Common myeloid progenitor, CD34-positive (primary cell): ENCODE measurements around the gene ZBTB7C.

Experiments
- CTCF ChIA-PET: fragments of 350-600 bp; sonication (Branson Sonifier 250); formaldehyde crosslinking; loops from one replicate; lab custom pipeline; 2021; ENCODE audit warnings: antibody characterized with exemption; lab: Charles Lee
- POLR2A ChIA-PET: fragments of 350-600 bp; sonication (Branson Sonifier 250); formaldehyde crosslinking; loops from one replicate; lab custom pipeline; 2021; ENCODE audit warnings: antibody characterized with exemption; lab: Charles Lee
- DNase-seq, 3 donors: peaks; one replicate each; pipeline versions ENCODE4 v3.0.0 to v3.0.0-alpha.2; 2013
- H3K27ac ChIP-seq, 2 experiments: 1 replicate in 1 of 2; 2 replicates in 1 of 2; pipeline ENCODE4 v1.7.0; 2013; ENCODE audit warnings: inconsistent platforms in 2 of 2, low read length in 2 of 2, mild to moderate bottlenecking in 2 of 2, low read depth in 1 of 2, moderate library complexity in 1 of 2; ENCODE audit not compliant: severe bottlenecking in 2 of 2, insufficient read depth in 1 of 2, poor library complexity in 1 of 2
- H3K27me3 ChIP-seq, 5 experiments: replicated peaks in 2 of 5; 1 replicate in 3 of 5; 2 replicates in 2 of 5; pipeline versions ENCODE4 v1.6.1 to v1.7.0; 2013; ENCODE audit warnings: low read length in 4 of 5, mild to moderate bottlenecking in 2 of 5, moderate library complexity in 2 of 5, inconsistent platforms in 1 of 5; ENCODE audit not compliant: insufficient read depth in 5 of 5, control insufficient read depth in 4 of 5
- H3K36me3 ChIP-seq, 4 experiments: 1 replicate in 2 of 4; 2 replicates in 2 of 4; pipeline versions ENCODE4 v1.6.1 to v1.7.0; 2013; ENCODE audit warnings: low read length in 3 of 4, control low read depth in 1 of 4, mild to moderate bottlenecking in 1 of 4; ENCODE audit not compliant: control insufficient read depth in 4 of 4, insufficient read depth in 4 of 4
- H3K4me1 ChIP-seq, 4 experiments: 1 replicate in 3 of 4; 2 replicates in 1 of 4; pipeline versions ENCODE4 v1.6.1 to v1.7.1; 2013; ENCODE audit warnings: low read length in 3 of 4, mild to moderate bottlenecking in 3 of 4, control low read depth in 1 of 4, inconsistent platforms in 1 of 4, moderate library complexity in 1 of 4; ENCODE audit not compliant: control insufficient read depth in 4 of 4, insufficient read depth in 4 of 4; ENCODE audit errors: control extremely low read depth in 1 of 4
- H3K4me3 ChIP-seq, 7 experiments: 1 replicate in 4 of 7; 2 replicates in 3 of 7; pipeline versions ENCODE4 v1.5.1 to v1.7.0; 2013; ENCODE audit warnings: mild to moderate bottlenecking in 7 of 7, low read length in 6 of 7, moderate library complexity in 6 of 7, inconsistent platforms in 2 of 7, low read depth in 2 of 7, control low read depth in 1 of 7; ENCODE audit not compliant: insufficient read depth in 4 of 7, control insufficient read depth in 1 of 7; ENCODE audit errors: extremely low read depth in 1 of 7
- H3K9me3 ChIP-seq, 5 experiments: 1 replicate in 4 of 5; 2 replicates in 1 of 5; pipeline versions ENCODE4 v1.6.1 to v1.7.1; 2013; ENCODE audit warnings: low read length in 4 of 5, mild to moderate bottlenecking in 2 of 5, inconsistent platforms in 1 of 5, low read depth in 1 of 5, moderate library complexity in 1 of 5; ENCODE audit not compliant: control insufficient read depth in 4 of 5, insufficient read depth in 2 of 5; ENCODE audit errors: control extremely low read depth in 1 of 5
- WGBS: methylation state at CpG from one replicate; pipeline ENCODE4 v1.1.5; 2013; ENCODE audit not compliant: insufficient coverage; 5-methylcytosine and 5-hydroxymethylcytosine counted together

The ZBTB7C gene

GRCh38 chr18:48197819-48198218 is 211.4 kb downstream of the ZBTB7C start:
- ChIA-PET POLR2A (no interaction called here), CTCF (no interaction called here)
- Histone ChIP-seq H3K27ac (no peak overlapping the region), H3K4me3 (no peak overlapping the region), H3K27me3 (peaks cover 5 to 55% (median 15%) of the 10 kb centered on the region in 5 experiments), H3K4me1 (no peaks in the 10 kb centered on the region), H3K36me3 (no peaks in the 10 kb centered on the region), H3K9me3 (peaks cover 0 to 11% (median 0%) of the 10 kb centered on the region in 5 experiments)
- WGBS: 86% methylated on average over 1 of the region's 2 CpGs
- no peak for DNase-seq

- Histone ChIP-seq H3K9me3 (peaks cover 0 to 11% (median 0%) of the 10 kb centered on the region in 5 experiments), H3K27me3 (peaks cover 5 to 48% (median 17%) of the 10 kb centered on the region in 5 experiments), H3K27ac (no peak overlapping the region), H3K4me3 (no peak overlapping the region), H3K4me1 (no peaks in the 10 kb centered on the region), H3K36me3 (no peaks in the 10 kb centered on the region)
- CTCF ChIA-PET: no interaction called here
- POLR2A ChIA-PET: no interaction called here
- no peak for DNase-seq
Measured at GRCh38 chr18:48195787-48196186, 213.4 kb downstream of the ZBTB7C start.

- CTCF ChIA-PET: no interaction called here
- H3K4me1 ChIP-seq: no peaks in the 10 kb centered on the region
Measured at GRCh38 chr18:48194591-48195181, 214.5 kb downstream of the ZBTB7C start.

GRCh38 chr18:48193521-48194492 is 215.4 kb downstream of the ZBTB7C start:
- Histone ChIP-seq H3K4me1 (no peaks in the 10 kb centered on the region), H3K9me3 (peaks cover 0 to 11% (median 0%) of the 10 kb centered on the region in 5 experiments), H3K27ac (no peak overlapping the region), H3K36me3 (no peaks in the 10 kb centered on the region), H3K4me3 (no peak overlapping the region), H3K27me3 (peaks cover 5 to 42% (median 17%) of the 10 kb centered on the region in 5 experiments)
- no peak for DNase-seq
- WGBS: 91% methylated on average over 3 of the region's 9 CpGs
- ChIA-PET POLR2A (no interaction called here), CTCF (no interaction called here)

More at GRCh38 chr18:48194591-48195181, 214.5 kb downstream of the ZBTB7C start:
- POLR2A ChIA-PET: no interaction called here
- Histone ChIP-seq H3K9me3 (peaks cover 0 to 11% (median 0%) of the 10 kb centered on the region in 5 experiments), H3K36me3 (no peaks in the 10 kb centered on the region), H3K27me3 (peaks cover 5 to 43% (median 17%) of the 10 kb centered on the region in 5 experiments), H3K4me3 (no peak overlapping the region), H3K27ac (no peak overlapping the region)
- no peak for DNase-seq
- WGBS: 88% methylated on average over 3 of the region's 4 CpGs

- ChIA-PET CTCF (no interaction called here), POLR2A (no interaction called here)
- H3K4me3 ChIP-seq: no peak overlapping the region
- no peaks in the 10 kb centered on the region for H3K36me3 ChIP-seq
- no peaks in the 10 kb centered on the region for H3K4me1 ChIP-seq
- no peak overlapping the region for H3K27ac ChIP-seq
- WGBS: 94% methylated on average over 7 of the region's 8 CpGs
- H3K9me3 ChIP-seq: peaks cover 0 to 11% (median 0%) of the 10 kb centered on the region in 5 experiments
- peaks cover 3 to 37% (median 11%) of the 10 kb centered on the region in 5 experiments for H3K27me3 ChIP-seq
- no peak for DNase-seq
Measured at GRCh38 chr18:48192542-48192941, 216.6 kb downstream of the ZBTB7C start.

GRCh38 chr18:48191494-48191893 is 217.7 kb downstream of the ZBTB7C start:
- 94% methylated on average over 3 of the region's 3 CpGs for WGBS
- ChIA-PET CTCF (interaction anchor here (0.8 kb wide), 1 partner anchor 419 kb away, joined by 3 read pairs; no protein-coding TSS in a partner anchor), POLR2A (no interaction called here)
- no peaks in the 10 kb centered on the region for H3K36me3 ChIP-seq
- no peaks in the 10 kb centered on the region for H3K4me1 ChIP-seq
- no peak overlapping the region for H3K27ac ChIP-seq
- H3K9me3 ChIP-seq: peaks cover 0 to 6% (median 0%) of the 10 kb centered on the region in 5 experiments
- H3K4me3 ChIP-seq: no peak overlapping the region
- peaks cover 0 to 36% (median 10%) of the 10 kb centered on the region in 5 experiments for H3K27me3 ChIP-seq
- DNase-seq: no peak
